Keratinocyte (primary cell): ENCODE results near the gene USP13.

Experiments used
- EZH2 ChIP-seq: IDR thresholded peaks from one replicate; pipeline ENCODE4 v1.6.1; 2012; ENCODE audit warnings: inconsistent platforms, mild to moderate bottlenecking, low read length, moderate library complexity
- TF ChIP-seq, protein P1 (sequence below), 3 experiments: IDR thresholded peaks in 1 of 3; conservative IDR thresholded peaks in 1 of 3; optimal IDR thresholded peaks in 1 of 3; 2 replicates in 2 of 3; 3 replicates in 1 of 3; pipeline versions ENCODE3 to v1.5.1; 2011; ENCODE audit warnings: low read length in 3 of 3, mild to moderate bottlenecking in 3 of 3, moderate library complexity in 2 of 3, control low read depth in 1 of 3, inconsistent platforms in 1 of 3; ENCODE audit not compliant: insufficient read depth in 2 of 3; ENCODE audit errors: extremely low read depth in 1 of 3

DNA sequence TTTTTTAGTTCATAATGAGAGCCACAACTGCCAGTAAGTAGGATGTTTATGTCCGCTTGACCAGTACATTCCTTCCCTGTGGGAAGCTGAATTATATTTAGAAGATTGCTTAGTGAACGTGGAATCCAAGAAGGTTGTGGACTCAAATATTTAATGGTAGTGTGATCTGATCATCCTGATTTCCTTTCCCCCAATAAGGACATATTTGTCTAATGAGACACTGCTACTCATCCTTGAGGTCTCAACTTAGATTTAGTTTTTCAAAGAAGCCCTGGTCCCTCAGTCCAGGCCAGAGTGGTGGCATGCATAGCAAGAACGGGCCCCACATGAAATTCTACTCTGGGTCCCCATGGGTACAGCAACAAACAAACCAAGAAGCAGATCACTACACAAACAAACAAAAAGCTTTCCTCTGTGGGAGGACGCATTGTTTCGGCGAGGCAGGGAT is 60.8 kb downstream of the USP13 start:
- TF ChIP-seq EZH2: no peak
- TF ChIP-seq, protein P1, sequence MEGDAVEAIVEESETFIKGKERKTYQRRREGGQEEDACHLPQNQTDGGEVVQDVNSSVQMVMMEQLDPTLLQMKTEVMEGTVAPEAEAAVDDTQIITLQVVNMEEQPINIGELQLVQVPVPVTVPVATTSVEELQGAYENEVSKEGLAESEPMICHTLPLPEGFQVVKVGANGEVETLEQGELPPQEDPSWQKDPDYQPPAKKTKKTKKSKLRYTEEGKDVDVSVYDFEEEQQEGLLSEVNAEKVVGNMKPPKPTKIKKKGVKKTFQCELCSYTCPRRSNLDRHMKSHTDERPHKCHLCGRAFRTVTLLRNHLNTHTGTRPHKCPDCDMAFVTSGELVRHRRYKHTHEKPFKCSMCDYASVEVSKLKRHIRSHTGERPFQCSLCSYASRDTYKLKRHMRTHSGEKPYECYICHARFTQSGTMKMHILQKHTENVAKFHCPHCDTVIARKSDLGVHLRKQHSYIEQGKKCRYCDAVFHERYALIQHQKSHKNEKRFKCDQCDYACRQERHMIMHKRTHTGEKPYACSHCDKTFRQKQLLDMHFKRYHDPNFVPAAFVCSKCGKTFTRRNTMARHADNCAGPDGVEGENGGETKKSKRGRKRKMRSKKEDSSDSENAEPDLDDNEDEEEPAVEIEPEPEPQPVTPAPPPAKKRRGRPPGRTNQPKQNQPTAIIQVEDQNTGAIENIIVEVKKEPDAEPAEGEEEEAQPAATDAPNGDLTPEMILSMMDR (optimal IDR thresholded peaks at IDR 0.05 in 1 of 3, IDR thresholded peaks at IDR 0.05 in 1 of 3, conservative IDR thresholded peaks at IDR 0.05 in 1 of 3; ENCODE audit: extremely low read depth in 1 of 3, insufficient read depth in 2 of 3, low read length in 3 of 3): no peak
